ENCODE results near the gene BANP.

DNA sequence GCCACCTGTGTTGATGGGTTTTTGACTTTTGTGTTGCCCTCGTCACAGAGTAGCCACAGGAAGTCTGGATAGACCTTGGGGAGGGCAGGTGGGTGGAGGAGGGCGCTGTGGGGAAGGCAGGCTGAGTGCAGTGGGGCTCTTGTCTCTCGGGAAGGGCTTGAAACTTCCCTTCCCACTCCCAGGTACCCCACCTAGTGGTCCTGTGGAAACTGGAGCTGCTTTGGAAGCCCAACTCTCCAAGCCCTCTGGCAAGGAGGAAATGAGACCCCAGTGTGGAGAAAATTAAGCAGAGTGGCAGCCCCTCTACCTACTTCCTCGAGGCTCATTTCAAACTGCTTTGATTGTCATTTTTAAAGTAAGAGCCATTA, 24.1 kb upstream of the BANP start:
- TF ChIP-seq, protein P1, sequence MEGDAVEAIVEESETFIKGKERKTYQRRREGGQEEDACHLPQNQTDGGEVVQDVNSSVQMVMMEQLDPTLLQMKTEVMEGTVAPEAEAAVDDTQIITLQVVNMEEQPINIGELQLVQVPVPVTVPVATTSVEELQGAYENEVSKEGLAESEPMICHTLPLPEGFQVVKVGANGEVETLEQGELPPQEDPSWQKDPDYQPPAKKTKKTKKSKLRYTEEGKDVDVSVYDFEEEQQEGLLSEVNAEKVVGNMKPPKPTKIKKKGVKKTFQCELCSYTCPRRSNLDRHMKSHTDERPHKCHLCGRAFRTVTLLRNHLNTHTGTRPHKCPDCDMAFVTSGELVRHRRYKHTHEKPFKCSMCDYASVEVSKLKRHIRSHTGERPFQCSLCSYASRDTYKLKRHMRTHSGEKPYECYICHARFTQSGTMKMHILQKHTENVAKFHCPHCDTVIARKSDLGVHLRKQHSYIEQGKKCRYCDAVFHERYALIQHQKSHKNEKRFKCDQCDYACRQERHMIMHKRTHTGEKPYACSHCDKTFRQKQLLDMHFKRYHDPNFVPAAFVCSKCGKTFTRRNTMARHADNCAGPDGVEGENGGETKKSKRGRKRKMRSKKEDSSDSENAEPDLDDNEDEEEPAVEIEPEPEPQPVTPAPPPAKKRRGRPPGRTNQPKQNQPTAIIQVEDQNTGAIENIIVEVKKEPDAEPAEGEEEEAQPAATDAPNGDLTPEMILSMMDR (conservative IDR thresholded peaks at IDR 0.05): no peak
- no peak for TF ChIP-seq ZFX (IDR thresholded peaks at IDR 0.05)

All from C4-2B (cell line).